Immature natural killer cell (primary cell): ENCODE data around the gene KRT2. TPM values are rescaled to one million over a fixed set of nuclear protein-coding genes. Genes with fewer than 3 reads are reported as not detected.

Source experiments
- DNase-seq, 3 donors: peaks; one replicate each; pipeline ENCODE4 v3.0.0; 2022; ENCODE audit warnings: mixed read lengths in 1 of 3
- H3K27ac Mint-ChIP-seq, 6 donors: one replicate each; pipeline ENCODE4 v1.8.0; 2020; ENCODE audit warnings: mixed read lengths in 6 of 6, mild to moderate bottlenecking in 5 of 6, inconsistent platforms in 4 of 6, moderate library complexity in 3 of 6
- H3K27me3 Mint-ChIP-seq, 3 donors: one replicate each; pipeline ENCODE4 v1.8.0; 2020 to 2021; ENCODE audit warnings: low read depth in 3 of 3, mild to moderate bottlenecking in 3 of 3, mixed read lengths in 3 of 3, moderate library complexity in 3 of 3, inconsistent platforms in 1 of 3
- H3K36me3 Mint-ChIP-seq, 3 donors: one replicate each; pipeline ENCODE4 v1.8.0; 2020; ENCODE audit warnings: mixed read lengths in 3 of 3, inconsistent platforms in 2 of 3, mild to moderate bottlenecking in 2 of 3
- H3K4me1 Mint-ChIP-seq, 2 donors: one replicate each; pipeline ENCODE4 v1.8.0; 2020; ENCODE audit warnings: inconsistent platforms in 2 of 2, mild to moderate bottlenecking in 2 of 2, mixed read lengths in 2 of 2, moderate library complexity in 1 of 2
- H3K4me3 Mint-ChIP-seq, 5 donors: one replicate each; pipeline ENCODE4 v1.8.0; 2020; ENCODE audit warnings: mild to moderate bottlenecking in 5 of 5, mixed read lengths in 5 of 5, inconsistent platforms in 3 of 5, moderate library complexity in 3 of 5
- H3K9me3 Mint-ChIP-seq, 6 donors: one replicate each; pipeline ENCODE4 v1.8.0; 2020; ENCODE audit warnings: mild to moderate bottlenecking in 6 of 6, mixed read lengths in 6 of 6, inconsistent platforms in 4 of 6, moderate library complexity in 3 of 6
- polyA plus RNA-seq, 3 donors: library from polyadenylated mRNA; unstranded; fragments of 300-500 nt; fragmentation: Illumina TruSeq; gene quantifications; one replicate each; pipeline ENCODE4 v1.2.3, GENCODE V29; 2021

KRT2 gene
- polyA plus RNA-seq, 3 donors from 2014 or later = 0.51 to 1.3 (median 0.61) TPM

GRCh38 chr12:52602552-52602951 lies 49.5 kb downstream of the KRT2 start:
- no peak for DNase-seq
- Mint-ChIP-seq H3K27me3 (peaks cover 3 to 16% (median 6%) of the 10 kb centered on the region in 3 donors), H3K4me1 (peaks cover 2 to 12% of the 10 kb centered on the region in 2 donors), H3K9me3 (no peaks in the 10 kb centered on the region), H3K4me3 (no peak overlapping the region), H3K27ac (peak overlapping the region in 3 of 6 donors; percentile 10 to 61 (median 28)), H3K36me3 (peaks cover 6 to 22% (median 8%) of the 10 kb centered on the region in 3 donors)

- H3K27me3 Mint-ChIP-seq = peaks cover 0 to 16% (median 6%) of the 10 kb centered on the region in 3 donors
- H3K4me1 Mint-ChIP-seq = peaks cover 2 to 12% of the 10 kb centered on the region in 2 donors
- no peak for DNase-seq
- H3K27ac Mint-ChIP-seq = peak overlapping the region in 1 of 6 donors; percentile 27
- peaks cover 5 to 19% (median 6%) of the 10 kb centered on the region in 3 donors for H3K36me3 Mint-ChIP-seq
- no peaks in the 10 kb centered on the region for H3K9me3 Mint-ChIP-seq
- H3K4me3 Mint-ChIP-seq = no peak overlapping the region
Measured at GRCh38 chr12:52601671-52602070, 50.3 kb downstream of the KRT2 start.

DNA sequence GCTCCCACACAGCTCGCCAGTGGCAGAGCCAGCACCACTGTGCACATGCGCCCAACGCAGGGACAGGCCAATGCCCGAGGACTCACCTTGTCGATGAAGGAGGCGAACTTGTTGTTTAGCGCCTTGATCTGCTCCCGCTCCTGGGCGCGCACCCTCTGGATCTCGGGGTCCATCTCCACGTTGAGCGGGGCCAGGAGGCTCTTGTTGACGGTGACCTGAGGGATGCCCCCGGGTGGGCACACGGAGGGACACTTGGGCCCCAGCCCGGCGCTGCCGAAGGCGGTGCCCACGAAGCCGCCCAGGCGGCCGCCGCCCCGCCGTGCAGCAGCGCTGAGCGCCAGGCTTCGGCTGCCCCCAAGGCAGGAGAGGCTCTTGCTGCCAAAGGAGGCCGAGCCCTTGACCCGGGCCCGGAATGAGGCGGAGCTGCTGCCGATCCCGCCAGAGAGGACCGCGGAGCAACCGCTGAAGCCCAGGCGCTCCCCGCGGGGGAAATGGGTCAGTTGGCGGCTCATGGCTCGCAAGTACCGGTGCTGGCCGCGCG lies 51.0 kb downstream of the KRT2 start, which contains the start of gene KRT72:
KRT72 (minus strand) TSS at position 523 of the 541 bp plus-strand sequence; CDS start at position 512, 11 bp downstream.
- DNase-seq = no peak
- Mint-ChIP-seq H3K4me3 (no peak within 1 kb of the TSS), H3K36me3 (peaks cover 5 to 19% (median 5%) of the 10 kb centered on the region in 3 donors), H3K27ac (peak within 1 kb of the TSS in 3 of 6 donors; percentile 28 to 61 (median 54)), H3K9me3 (no peaks in the 10 kb centered on the region), H3K27me3 (peaks cover 0 to 16% (median 6%) of the 10 kb centered on the region in 3 donors), H3K4me1 (peaks cover 2 to 11% of the 10 kb centered on the region in 2 donors)

GRCh38 chr12:52600475-52600874 lies 51.5 kb downstream of the KRT2 start:
- H3K9me3 Mint-ChIP-seq = no peaks in the 10 kb centered on the region
- DNase-seq = no peak
- H3K27me3 Mint-ChIP-seq = peaks cover 0 to 13% (median 6%) of the 10 kb centered on the region in 3 donors
- peaks cover 5 to 19% (median 9%) of the 10 kb centered on the region in 3 donors for H3K36me3 Mint-ChIP-seq
- H3K4me3 Mint-ChIP-seq = no peak overlapping the region
- peaks cover 2 to 5% of the 10 kb centered on the region in 2 donors for H3K4me1 Mint-ChIP-seq
- peak overlapping the region in 2 of 6 donors; percentile 22 to 54 for H3K27ac Mint-ChIP-seq

DNA sequence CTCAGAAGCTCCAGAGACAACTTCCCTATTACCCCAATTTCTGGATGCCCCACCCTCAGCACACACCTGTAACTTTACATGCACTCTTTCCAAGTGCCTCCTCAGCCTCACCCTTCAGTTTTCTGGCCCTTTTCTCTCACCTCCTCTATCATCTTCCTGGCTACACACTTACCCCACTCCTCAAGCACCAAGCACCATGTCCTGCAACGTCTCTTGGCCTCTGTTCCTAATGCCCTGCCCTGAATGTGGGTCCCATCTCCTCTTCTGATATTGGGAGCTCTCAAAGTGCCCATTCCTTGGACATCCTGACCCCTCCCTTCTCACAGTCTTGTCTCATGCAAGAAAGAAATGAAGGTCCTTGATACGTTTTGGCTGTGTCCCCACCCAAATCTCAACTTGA lies 51.9 kb downstream of the KRT2 start:
- no peaks in the 10 kb centered on the region for H3K9me3 Mint-ChIP-seq
- peaks cover 5 to 19% (median 9%) of the 10 kb centered on the region in 3 donors for H3K36me3 Mint-ChIP-seq
- peaks cover 2% of the 10 kb centered on the region in 2 donors for H3K4me1 Mint-ChIP-seq
- peak overlapping the region in 4 of 6 donors; percentile 1 to 54 (median 28) for H3K27ac Mint-ChIP-seq
- H3K27me3 Mint-ChIP-seq = peaks cover 0 to 13% (median 6%) of the 10 kb centered on the region in 3 donors
- no peak overlapping the region for H3K4me3 Mint-ChIP-seq
- DNase-seq = no peak

DNA sequence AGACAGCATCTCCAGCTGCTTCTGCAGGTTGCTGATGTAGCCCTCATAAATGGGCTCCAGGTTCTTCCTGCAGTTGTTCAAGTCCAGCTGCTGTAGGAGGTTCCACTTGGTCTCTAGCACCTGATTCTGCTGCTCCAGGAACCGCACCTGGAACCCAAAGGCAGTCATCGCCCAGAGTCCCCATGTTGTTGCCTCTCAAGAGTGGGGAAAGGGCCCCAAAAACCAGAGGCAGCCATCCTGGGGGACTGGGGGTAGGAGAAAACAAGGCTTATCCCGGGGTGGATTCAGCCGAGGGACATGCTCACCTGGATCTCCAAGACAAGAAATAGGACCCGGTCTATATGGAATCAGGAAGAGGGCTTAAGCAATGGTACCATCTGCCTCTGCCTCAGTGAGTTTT lies 53.0 kb downstream of the KRT2 start:
- DNase-seq = no peak
- Mint-ChIP-seq H3K27ac (peak overlapping the region in 2 of 6 donors; percentile 30 to 43), H3K4me1 (peaks cover 0 to 2% of the 10 kb centered on the region in 2 donors), H3K9me3 (no peaks in the 10 kb centered on the region), H3K27me3 (peaks cover 4 to 13% (median 6%) of the 10 kb centered on the region in 3 donors), H3K36me3 (peaks cover 5 to 19% (median 9%) of the 10 kb centered on the region in 3 donors), H3K4me3 (no peak overlapping the region)

Other genes starting within 250 kb of the KRT2 start
- not detected for gene KRT82, start 245.9 kb downstream of the KRT2 start, polyA plus RNA-seq
- gene KRT75, start 217.8 kb downstream of the KRT2 start, polyA plus RNA-seq = not detected
- under 1 TPM in 1 of 3 donors, not detected in 2; 0.82 TPM for gene KRT6B, start 200.1 kb downstream of the KRT2 start, polyA plus RNA-seq
- not detected for gene KRT6C, start 178.4 kb downstream of the KRT2 start, polyA plus RNA-seq
- not detected for gene KRT6A, start 159.0 kb downstream of the KRT2 start, polyA plus RNA-seq
- not detected for gene KRT5, start 131.8 kb downstream of the KRT2 start, polyA plus RNA-seq
- not detected for gene KRT71, start 99.1 kb downstream of the KRT2 start, polyA plus RNA-seq
- not detected for gene KRT74, start 78.4 kb downstream of the KRT2 start, polyA plus RNA-seq
- under 1 TPM in 2 of 3 donors, not detected in 1; 0.34 to 0.93 TPM for gene KRT72, start 50.7 kb downstream of the KRT2 start, polyA plus RNA-seq
- 1 to 10 TPM in 1 of 3 donors, under 1 TPM in 1, not detected in 1; 0.82 to 3.3 TPM for gene KRT73, start 33.7 kb downstream of the KRT2 start, polyA plus RNA-seq
- not detected for gene KRT1, start 28.2 kb upstream of the KRT2 start, polyA plus RNA-seq
- not detected for gene KRT77, start 51.3 kb upstream of the KRT2 start, polyA plus RNA-seq
- gene KRT76, start 125.1 kb upstream of the KRT2 start, polyA plus RNA-seq = not detected
- not detected for gene KRT3, start 143.9 kb upstream of the KRT2 start, polyA plus RNA-seq
- not detected for gene KRT4, start 161.9 kb upstream of the KRT2 start, polyA plus RNA-seq
- not detected for gene KRT79, start 182.1 kb upstream of the KRT2 start, polyA plus RNA-seq
- under 1 TPM in 1 of 3 donors, not detected in 2; 0.28 TPM for gene KRT78, start 196.8 kb upstream of the KRT2 start, polyA plus RNA-seq